Measurements from ENCODE around the gene FGFRL1.

FGFRL1 gene

GRCh38 chr4:1031346-1031745 is 19.9 kb downstream of the FGFRL1 start:
- no peak for DNase-seq (ENCODE audit: low read depth in 1 of 2, low spot score in 1 of 2)
- no peak overlapping the region for H3K4me3 ChIP-seq (replicated peaks; ENCODE audit: insufficient read depth, low read length)
- no peak overlapping the region for H3K27ac ChIP-seq (replicated peaks)
- TF ChIP-seq, protein P1, sequence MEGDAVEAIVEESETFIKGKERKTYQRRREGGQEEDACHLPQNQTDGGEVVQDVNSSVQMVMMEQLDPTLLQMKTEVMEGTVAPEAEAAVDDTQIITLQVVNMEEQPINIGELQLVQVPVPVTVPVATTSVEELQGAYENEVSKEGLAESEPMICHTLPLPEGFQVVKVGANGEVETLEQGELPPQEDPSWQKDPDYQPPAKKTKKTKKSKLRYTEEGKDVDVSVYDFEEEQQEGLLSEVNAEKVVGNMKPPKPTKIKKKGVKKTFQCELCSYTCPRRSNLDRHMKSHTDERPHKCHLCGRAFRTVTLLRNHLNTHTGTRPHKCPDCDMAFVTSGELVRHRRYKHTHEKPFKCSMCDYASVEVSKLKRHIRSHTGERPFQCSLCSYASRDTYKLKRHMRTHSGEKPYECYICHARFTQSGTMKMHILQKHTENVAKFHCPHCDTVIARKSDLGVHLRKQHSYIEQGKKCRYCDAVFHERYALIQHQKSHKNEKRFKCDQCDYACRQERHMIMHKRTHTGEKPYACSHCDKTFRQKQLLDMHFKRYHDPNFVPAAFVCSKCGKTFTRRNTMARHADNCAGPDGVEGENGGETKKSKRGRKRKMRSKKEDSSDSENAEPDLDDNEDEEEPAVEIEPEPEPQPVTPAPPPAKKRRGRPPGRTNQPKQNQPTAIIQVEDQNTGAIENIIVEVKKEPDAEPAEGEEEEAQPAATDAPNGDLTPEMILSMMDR (IDR thresholded peaks at IDR 0.05; ENCODE audit: insufficient read depth, low read length): no peak
- TF ChIP-seq POLR2AphosphoS5 (IDR thresholded peaks at IDR 0.05; ENCODE audit: low read depth): no peak
- no peaks in the 10 kb centered on the region for H3K27me3 ChIP-seq (ENCODE audit: insufficient read depth, poor library complexity, severe bottlenecking)

GRCh38 chr4:1031956-1032795 is 20.8 kb downstream of the FGFRL1 start:
- H3K4me3 ChIP-seq (replicated peaks; ENCODE audit: insufficient read depth, low read length): no peak overlapping the region
- H3K27me3 ChIP-seq (ENCODE audit: insufficient read depth, poor library complexity, severe bottlenecking): no peaks in the 10 kb centered on the region
- H3K27ac ChIP-seq (replicated peaks): no peak overlapping the region
- no peak for DNase-seq (ENCODE audit: low read depth in 1 of 2, low spot score in 1 of 2)
- TF ChIP-seq, protein P1 (IDR thresholded peaks at IDR 0.05; ENCODE audit: insufficient read depth, low read length): no peak
- TF ChIP-seq GABPA (IDR thresholded peaks at IDR 0.05; ENCODE audit: low read depth) (no peak), SPI1 (IDR thresholded peaks at IDR 0.05; ENCODE audit: borderline replicate concordance, low read depth) (no peak), REST (IDR thresholded peaks at IDR 0.05; ENCODE audit: insufficient replicate concordance, low read depth) (no peak), POLR2AphosphoS5 (IDR thresholded peaks at IDR 0.05; ENCODE audit: low read depth) (no peak)

GRCh38 chr4:1032861-1033260 is 21.4 kb downstream of the FGFRL1 start:
- H3K27ac ChIP-seq (replicated peaks): no peak overlapping the region
- no peak for TF ChIP-seq GABPA (IDR thresholded peaks at IDR 0.05; ENCODE audit: low read depth)
- TF ChIP-seq, protein P1 (IDR thresholded peaks at IDR 0.05; ENCODE audit: insufficient read depth, low read length): no peak
- no peak for TF ChIP-seq SPI1 (IDR thresholded peaks at IDR 0.05; ENCODE audit: borderline replicate concordance, low read depth)
- TF ChIP-seq REST (IDR thresholded peaks at IDR 0.05; ENCODE audit: insufficient replicate concordance, low read depth): no peak
- no peak for TF ChIP-seq POLR2AphosphoS5 (IDR thresholded peaks at IDR 0.05; ENCODE audit: low read depth)
- DNase-seq (ENCODE audit: low read depth in 1 of 2, low spot score in 1 of 2): no peak
- no peak overlapping the region for H3K4me3 ChIP-seq (replicated peaks; ENCODE audit: insufficient read depth, low read length)
- no peaks in the 10 kb centered on the region for H3K27me3 ChIP-seq (ENCODE audit: insufficient read depth, poor library complexity, severe bottlenecking)
